Kidney epithelial cell (primary cell): ENCODE data around the gene ZBTB46. TPM values are rescaled to one million over a fixed set of nuclear protein-coding genes. Genes with fewer than 3 reads are reported as not detected.
"Not testable (repeated sequence)": the region's sequence is repeated elsewhere in the genome, so short reads cannot be mapped to it uniquely, and the experiment has no call there.

Source experiments
- DNase-seq: peaks from one replicate; pipeline ENCODE4 v3.0.0-alpha.2; 2010; ENCODE audit warnings: low read depth
- H3K27me3 ChIP-seq: 2 replicates; pipeline ENCODE4 v1.6.0; 2011; ENCODE audit warnings: low read length; ENCODE audit not compliant: control insufficient read depth, insufficient read depth
- H3K36me3 ChIP-seq: 2 replicates; pipeline ENCODE4 v1.5.1; 2011; ENCODE audit warnings: low read length; ENCODE audit not compliant: control insufficient read depth, insufficient read depth
- H3K4me3 ChIP-seq: 2 replicates; pipeline ENCODE4 v1.5.1; 2011; ENCODE audit warnings: low read depth, mild to moderate bottlenecking, control low read depth, low read length
- total RNA-seq: library from RNA; depleted of rRNA; stranded (reverse); fragments of >200 nt; gene quantifications from 2 replicates; pipeline ENCODE4 v1.2.3, GENCODE V29; 2015
- TF ChIP-seq, protein P1 (sequence below): IDR thresholded peaks from 2 replicates; pipeline ENCODE4 v1.5.1; 2011; ENCODE audit warnings: mild to moderate bottlenecking, moderate library complexity, low read length, control low read depth, inconsistent platforms; ENCODE audit not compliant: insufficient read depth, poor library complexity, severe bottlenecking

The ZBTB46 gene
- total RNA-seq, 1 donor from 2014 or later, result 7.8 TPM

DNA sequence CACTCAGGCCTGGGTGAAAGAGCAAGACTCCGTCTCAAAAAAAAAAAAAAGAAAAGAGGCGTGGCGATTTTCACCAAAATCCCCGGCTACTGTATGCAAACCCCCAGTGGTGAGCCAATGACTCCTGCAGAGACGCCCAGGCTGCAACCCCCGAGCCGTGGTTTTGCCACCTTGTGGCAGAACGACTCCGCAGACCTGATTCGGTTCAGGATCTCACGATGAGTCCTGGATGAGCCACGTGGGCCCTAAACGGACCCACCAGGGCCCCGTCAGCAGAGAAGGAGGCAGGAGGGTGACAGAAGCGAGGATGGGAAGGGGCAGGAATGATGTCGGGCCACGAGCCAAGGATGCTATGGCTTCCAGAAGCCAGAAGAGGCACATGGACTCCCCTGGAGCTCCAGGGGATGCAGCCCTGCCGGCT is 49.0 kb downstream of the ZBTB46 start:
- Histone ChIP-seq H3K4me3 (no peak overlapping the region), H3K36me3 (no peaks in the 10 kb centered on the region), H3K27me3 (no peaks in the 10 kb centered on the region)
- TF ChIP-seq, protein P1, sequence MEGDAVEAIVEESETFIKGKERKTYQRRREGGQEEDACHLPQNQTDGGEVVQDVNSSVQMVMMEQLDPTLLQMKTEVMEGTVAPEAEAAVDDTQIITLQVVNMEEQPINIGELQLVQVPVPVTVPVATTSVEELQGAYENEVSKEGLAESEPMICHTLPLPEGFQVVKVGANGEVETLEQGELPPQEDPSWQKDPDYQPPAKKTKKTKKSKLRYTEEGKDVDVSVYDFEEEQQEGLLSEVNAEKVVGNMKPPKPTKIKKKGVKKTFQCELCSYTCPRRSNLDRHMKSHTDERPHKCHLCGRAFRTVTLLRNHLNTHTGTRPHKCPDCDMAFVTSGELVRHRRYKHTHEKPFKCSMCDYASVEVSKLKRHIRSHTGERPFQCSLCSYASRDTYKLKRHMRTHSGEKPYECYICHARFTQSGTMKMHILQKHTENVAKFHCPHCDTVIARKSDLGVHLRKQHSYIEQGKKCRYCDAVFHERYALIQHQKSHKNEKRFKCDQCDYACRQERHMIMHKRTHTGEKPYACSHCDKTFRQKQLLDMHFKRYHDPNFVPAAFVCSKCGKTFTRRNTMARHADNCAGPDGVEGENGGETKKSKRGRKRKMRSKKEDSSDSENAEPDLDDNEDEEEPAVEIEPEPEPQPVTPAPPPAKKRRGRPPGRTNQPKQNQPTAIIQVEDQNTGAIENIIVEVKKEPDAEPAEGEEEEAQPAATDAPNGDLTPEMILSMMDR, result no peak
- no peak for DNase-seq

DNA sequence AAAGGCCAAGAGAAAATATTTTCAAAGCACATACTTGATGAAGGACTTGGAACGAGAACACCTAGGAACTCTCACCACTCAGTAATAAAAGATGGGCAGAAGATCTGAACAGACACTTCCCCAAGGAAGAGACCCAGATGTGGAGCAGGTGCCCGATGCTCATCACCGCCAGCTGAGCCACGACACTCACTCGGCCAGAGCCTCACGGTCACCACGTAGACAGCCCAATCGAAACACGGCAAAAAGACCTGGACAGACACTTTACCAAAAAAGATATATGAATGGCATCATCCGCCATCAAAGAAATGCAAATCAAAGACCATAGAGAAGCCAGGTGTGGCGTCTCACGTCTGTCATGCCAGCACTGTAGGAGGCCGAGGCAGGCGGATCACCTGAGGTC is 49.9 kb downstream of the ZBTB46 start:
- H3K36me3 ChIP-seq, result no peaks in the 10 kb centered on the region
- no peaks in the 10 kb centered on the region for H3K27me3 ChIP-seq
- no peak overlapping the region for H3K4me3 ChIP-seq
- TF ChIP-seq, protein P1, result no peak
- DNase-seq, result no peak

DNA sequence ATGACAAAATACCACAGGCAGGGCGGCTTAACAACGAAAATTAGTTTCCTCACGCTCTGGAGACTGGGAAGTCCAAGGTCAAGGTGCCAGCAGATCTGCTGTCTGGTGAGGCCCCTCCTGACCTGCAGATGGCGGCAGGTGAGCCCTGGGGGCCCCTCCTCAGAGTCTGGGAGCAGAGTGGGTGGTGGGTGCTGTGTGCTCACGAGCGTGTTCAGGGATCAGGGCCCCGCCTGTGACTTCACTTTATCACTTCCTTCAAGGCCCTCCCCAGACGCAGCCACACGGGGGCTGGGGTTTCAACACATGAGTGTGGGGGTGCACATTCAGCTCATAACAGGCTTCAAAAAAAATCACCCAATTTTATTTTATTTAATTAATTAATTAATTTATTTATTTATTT is 52.2 kb downstream of the ZBTB46 start:
- DNase-seq, result no peak
- Histone ChIP-seq H3K27me3 (peaks cover 9% of the 10 kb centered on the region), H3K4me3 (no peak overlapping the region), H3K36me3 (no peaks in the 10 kb centered on the region)
- TF ChIP-seq, protein P1, result no peak

DNA sequence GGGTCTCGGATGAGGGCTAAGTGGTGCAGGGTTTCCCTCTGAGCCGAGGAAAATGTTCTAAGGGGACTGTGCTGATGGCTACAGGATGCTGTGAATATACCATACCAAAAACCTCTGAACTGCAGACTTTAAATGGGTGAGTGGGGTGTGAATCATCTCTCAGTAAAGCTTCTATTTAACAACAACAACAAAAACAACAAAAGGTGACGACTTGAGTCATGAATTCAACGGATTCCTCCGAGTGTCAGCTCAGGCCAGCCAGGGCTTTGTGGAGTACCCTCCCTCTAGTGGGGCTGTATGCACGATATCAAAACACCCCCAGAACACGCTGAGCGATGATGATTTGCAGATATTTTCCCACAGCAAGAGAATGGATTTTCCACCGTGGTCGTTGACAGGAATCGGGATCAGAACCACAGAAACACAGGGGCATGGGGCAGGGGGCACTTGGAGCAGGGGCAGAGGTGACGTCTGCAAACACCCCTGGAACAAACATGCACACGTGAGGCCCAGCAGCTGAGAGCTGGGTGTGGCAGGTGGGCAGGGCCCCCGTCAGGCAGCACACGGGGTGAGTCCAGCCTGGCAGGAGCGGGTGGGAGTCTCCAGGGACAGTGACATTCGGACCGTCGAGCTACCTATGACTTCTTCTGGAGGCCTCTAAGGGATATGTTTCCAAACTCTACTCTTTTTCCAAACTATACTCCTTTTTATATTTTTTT is 52.9 kb downstream of the ZBTB46 start:
- H3K4me3 ChIP-seq, result no peak overlapping the region
- no peak for DNase-seq
- TF ChIP-seq, protein P1, result no peak
- peaks cover 9% of the 10 kb centered on the region for H3K27me3 ChIP-seq
- no peaks in the 10 kb centered on the region for H3K36me3 ChIP-seq

DNA sequence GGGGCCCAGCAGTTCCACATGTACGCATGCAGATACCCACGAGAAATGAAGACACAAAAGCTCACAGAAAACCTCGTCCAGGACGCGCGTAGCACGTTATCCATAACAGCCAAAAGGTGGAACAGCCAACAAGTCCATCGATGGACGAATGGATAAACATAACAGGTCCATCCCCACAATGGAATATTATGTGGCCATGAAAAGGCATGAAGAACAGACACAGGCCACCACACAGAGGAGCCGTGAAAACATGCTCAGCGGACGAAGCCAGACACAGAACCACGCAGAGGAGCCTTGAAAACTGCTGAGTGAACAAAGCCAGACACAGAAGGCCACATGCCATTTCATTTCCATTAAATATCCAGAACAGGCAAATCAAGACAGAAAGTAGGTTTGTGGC is 53.5 kb downstream of the ZBTB46 start:
- Histone ChIP-seq H3K4me3 (no peak overlapping the region), H3K36me3 (no peaks in the 10 kb centered on the region), H3K27me3 (peaks cover 9% of the 10 kb centered on the region)
- TF ChIP-seq, protein P1, result no peak
- DNase-seq, result no peak

DNA sequence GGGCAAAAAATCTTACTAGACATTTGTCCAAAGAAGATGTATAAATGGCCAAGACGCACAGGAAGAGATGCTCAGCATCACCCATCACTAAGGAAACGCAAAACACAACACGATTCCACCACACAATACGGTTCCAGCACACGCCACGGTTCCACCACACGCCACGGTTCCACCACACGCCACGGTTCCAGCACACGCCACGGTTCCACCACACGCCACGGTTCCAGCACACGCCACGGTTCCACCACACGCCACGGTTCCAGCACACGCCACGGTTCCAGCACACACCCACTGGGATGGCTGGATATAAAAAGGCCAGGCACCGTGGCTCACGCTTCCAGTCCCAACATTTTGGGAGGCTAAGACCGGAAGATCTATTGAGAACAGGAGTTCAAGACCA is 54.2 kb downstream of the ZBTB46 start:
- not testable (repeated sequence) for H3K36me3 ChIP-seq, H3K27me3 ChIP-seq, H3K4me3 ChIP-seq, DNase-seq
